ENCODE results near the gene COL4A2. TPM values are rescaled to one million over a fixed set of nuclear protein-coding genes. Genes with fewer than 3 reads are reported as not detected.

Gene COL4A2
- total and polyA plus RNA-seq, 9 donors = 59.5 to 171 (median 136) TPM

DNA sequence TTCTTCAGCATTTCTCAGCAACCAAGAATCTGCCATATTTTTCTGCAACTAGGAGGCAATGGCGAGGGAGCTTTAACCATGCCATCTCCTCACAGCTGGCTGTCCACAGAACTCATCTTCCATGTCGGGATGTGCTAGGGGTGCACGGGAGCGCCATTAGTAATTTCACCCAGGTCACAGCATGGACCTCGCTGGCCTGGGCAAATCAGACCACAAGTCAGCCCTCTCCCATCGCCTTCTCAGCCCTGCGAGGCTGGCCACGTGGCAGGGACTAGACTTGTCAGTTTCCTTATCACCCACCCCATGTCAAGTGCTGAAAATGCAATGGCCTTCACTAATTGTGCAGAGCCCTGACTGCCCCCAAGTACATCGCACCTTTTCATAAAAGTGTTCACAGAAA lies 15.8 kb upstream of the COL4A2 start:
- intact Hi-C loops (cut with DNase I) = no loop called here
- peak in 2 of 5 donors; percentile 9 to 12 for DNase-seq
- WGBS, 3 donors = 88 to 97% (median 95%) methylated on average over 9 of the region's 9 CpGs

DNA sequence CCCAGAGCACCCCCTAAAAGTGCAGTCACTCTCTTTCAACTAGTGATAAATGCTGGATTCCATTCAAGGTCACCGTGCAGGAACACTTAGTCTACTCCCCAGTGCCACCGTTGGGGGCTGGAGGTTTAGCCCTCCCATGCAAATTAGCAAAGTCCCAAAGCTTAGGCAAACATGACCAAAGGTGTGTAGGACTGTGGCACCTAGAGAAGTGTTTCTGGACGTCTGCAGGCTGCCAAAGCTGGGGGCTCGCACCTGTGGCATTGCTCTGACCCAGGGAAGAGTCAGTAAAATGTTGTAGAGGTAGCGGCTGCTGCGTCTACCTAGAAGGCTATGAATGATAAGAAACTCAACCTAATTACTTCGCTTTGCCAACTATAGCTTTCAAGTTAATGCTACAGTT lies 14.0 kb upstream of the COL4A2 start:
- Histone ChIP-seq H3K27me3 (no peaks in the 10 kb centered on the region), H3K9me3 (no peaks in the 10 kb centered on the region), H3K27ac (no peak overlapping the region), H3K36me3 (no peaks in the 10 kb centered on the region), H3K4me3 (no peak overlapping the region), H3K4me1 (ENCODE audit: insufficient read depth) (peaks cover 14% of the 10 kb centered on the region)
- intact Hi-C loops (cut with DNase I) = no loop called here
- no peak for TF ChIP-seq POLR2A (IDR thresholded peaks at IDR 0.05)
- TF ChIP-seq, protein P1, sequence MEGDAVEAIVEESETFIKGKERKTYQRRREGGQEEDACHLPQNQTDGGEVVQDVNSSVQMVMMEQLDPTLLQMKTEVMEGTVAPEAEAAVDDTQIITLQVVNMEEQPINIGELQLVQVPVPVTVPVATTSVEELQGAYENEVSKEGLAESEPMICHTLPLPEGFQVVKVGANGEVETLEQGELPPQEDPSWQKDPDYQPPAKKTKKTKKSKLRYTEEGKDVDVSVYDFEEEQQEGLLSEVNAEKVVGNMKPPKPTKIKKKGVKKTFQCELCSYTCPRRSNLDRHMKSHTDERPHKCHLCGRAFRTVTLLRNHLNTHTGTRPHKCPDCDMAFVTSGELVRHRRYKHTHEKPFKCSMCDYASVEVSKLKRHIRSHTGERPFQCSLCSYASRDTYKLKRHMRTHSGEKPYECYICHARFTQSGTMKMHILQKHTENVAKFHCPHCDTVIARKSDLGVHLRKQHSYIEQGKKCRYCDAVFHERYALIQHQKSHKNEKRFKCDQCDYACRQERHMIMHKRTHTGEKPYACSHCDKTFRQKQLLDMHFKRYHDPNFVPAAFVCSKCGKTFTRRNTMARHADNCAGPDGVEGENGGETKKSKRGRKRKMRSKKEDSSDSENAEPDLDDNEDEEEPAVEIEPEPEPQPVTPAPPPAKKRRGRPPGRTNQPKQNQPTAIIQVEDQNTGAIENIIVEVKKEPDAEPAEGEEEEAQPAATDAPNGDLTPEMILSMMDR (IDR thresholded peaks at IDR 0.05) = no peak
- TF ChIP-seq EP300 (IDR thresholded peaks at IDR 0.05) = no peak
- DNase-seq = peak in 1 of 5 donors; percentile 12
- 77 to 82% (median 79%) methylated on average over 7 of the region's 7 CpGs for WGBS, 3 donors

More for the DNA sequence above, 15.8 kb upstream of the COL4A2 start:
- no peaks in the 10 kb centered on the region for H3K36me3 ChIP-seq
- TF ChIP-seq POLR2A (IDR thresholded peaks at IDR 0.05) = no peak
- no peak overlapping the region for H3K27ac ChIP-seq
- H3K4me1 ChIP-seq (ENCODE audit: insufficient read depth) = peaks cover 18% of the 10 kb centered on the region
- H3K9me3 ChIP-seq = no peaks in the 10 kb centered on the region
- no peaks in the 10 kb centered on the region for H3K27me3 ChIP-seq
- no peak overlapping the region for H3K4me3 ChIP-seq

DNA sequence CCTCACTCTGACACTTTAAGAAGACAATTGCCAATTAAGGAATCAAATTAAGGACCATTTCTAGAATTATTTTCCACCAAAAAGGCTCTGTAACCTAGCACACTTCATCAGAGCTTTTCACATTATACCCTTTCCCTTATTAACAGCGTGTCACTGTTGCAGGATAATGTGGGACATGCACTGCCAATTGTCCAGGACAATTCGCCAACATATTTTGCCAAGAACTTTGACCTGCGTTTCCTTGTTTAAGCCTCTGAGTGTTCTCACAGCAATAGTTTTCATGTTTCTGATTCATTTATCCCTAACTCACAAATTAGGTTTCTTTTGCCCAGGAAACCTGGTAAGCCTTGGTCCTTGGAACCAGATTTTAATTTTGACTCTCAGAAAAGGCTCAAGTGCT lies 13.4 kb upstream of the COL4A2 start:
- H3K27me3 ChIP-seq = no peaks in the 10 kb centered on the region
- H3K36me3 ChIP-seq = no peaks in the 10 kb centered on the region
- TF ChIP-seq, protein P1 (IDR thresholded peaks at IDR 0.05) = no peak
- TF ChIP-seq POLR2A (IDR thresholded peaks at IDR 0.05) (no peak), EP300 (IDR thresholded peaks at IDR 0.05) (no peak)
- intact Hi-C loops (cut with DNase I) = no loop called here
- H3K27ac ChIP-seq = no peak overlapping the region
- peak in 1 of 5 donors; percentile 10 for DNase-seq
- H3K4me3 ChIP-seq = no peak overlapping the region
- 54 to 65% (median 56%) methylated on average over 3 of the region's 3 CpGs for WGBS, 3 donors
- H3K9me3 ChIP-seq = no peaks in the 10 kb centered on the region
- peaks cover 14% of the 10 kb centered on the region for H3K4me1 ChIP-seq (ENCODE audit: insufficient read depth)

DNA sequence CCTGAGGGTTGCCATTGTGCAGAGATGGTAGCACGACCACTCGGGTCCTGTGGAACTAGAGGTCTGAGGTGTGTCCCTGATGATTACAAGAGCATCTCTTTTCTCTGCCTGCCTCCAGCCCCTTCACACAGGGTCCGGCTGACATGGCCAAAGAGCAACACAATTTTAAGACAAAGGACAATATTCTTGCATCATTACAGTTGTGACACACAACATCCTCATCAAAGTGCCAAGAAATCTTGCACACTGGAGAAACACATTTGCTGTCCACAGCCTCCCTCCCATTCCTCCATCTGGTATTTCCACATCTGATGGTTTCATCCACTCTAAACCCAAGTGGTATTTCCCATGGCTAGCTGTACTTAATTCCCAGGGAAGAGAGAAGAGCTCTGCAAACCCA lies 12.9 kb upstream of the COL4A2 start:
- Histone ChIP-seq H3K9me3 (no peaks in the 10 kb centered on the region), H3K4me1 (ENCODE audit: insufficient read depth) (peaks cover 17% of the 10 kb centered on the region), H3K4me3 (no peak overlapping the region), H3K36me3 (no peaks in the 10 kb centered on the region), H3K27me3 (no peaks in the 10 kb centered on the region), H3K27ac (no peak overlapping the region)
- DNase-seq = peak in 2 of 5 donors; percentile 11 to 18
- TF ChIP-seq, protein P1 (IDR thresholded peaks at IDR 0.05) = no peak
- TF ChIP-seq POLR2A (IDR thresholded peaks at IDR 0.05) (no peak), EP300 (IDR thresholded peaks at IDR 0.05) (no peak)
- intact Hi-C loops (cut with DNase I) = no loop called here
- WGBS, 3 donors = 83 to 94% (median 84%) methylated on average over 3 of the region's 3 CpGs

DNA sequence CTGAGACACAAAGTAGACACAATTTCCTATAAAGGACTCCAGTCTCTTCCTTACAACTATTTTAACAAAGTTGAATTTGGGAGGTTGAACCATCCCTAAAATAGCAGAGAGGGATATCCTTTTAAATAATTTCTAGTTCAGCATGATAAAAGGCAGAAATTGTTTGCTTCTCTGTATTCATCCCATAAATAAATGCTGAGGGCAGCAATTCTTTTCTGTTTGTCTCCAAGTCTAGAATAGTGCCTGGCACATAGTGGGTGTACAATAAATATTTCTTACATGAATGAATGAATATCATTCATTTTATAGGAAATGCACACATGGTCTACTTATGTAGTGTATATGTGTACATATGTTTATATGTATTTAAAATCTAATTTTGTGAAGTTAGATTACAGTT lies 12.5 kb upstream of the COL4A2 start:
- H3K4me1 ChIP-seq (ENCODE audit: insufficient read depth) = peaks cover 20% of the 10 kb centered on the region
- H3K27me3 ChIP-seq = no peaks in the 10 kb centered on the region
- intact Hi-C loops (cut with DNase I) = no loop called here
- H3K27ac ChIP-seq = no peak overlapping the region
- no peak for DNase-seq
- no peak overlapping the region for H3K4me3 ChIP-seq
- no peak for TF ChIP-seq POLR2A (IDR thresholded peaks at IDR 0.05)
- TF ChIP-seq, protein P1 (IDR thresholded peaks at IDR 0.05) = no peak
- no peak for TF ChIP-seq EP300 (IDR thresholded peaks at IDR 0.05)
- H3K36me3 ChIP-seq = no peaks in the 10 kb centered on the region
- H3K9me3 ChIP-seq = no peaks in the 10 kb centered on the region

All from ovary (tissue), 9 donors.